GM10248 (cell line): ENCODE measurements around the gene SPECC1.
"Not testable (repeated sequence)": the region's sequence is repeated elsewhere in the genome, so short reads cannot be mapped to it uniquely, and the experiment has no call there.

Experiments used
- CTCF ChIA-PET: fragments of 300-600 bp; sonication (Branson Sonifier 250); formaldehyde crosslinking; extraction: SDS; loops from one replicate; lab custom pipeline; 2021; ENCODE audit warnings: antibody characterized with exemption; lab: Yijun Ruan, JAX
- POLR2A ChIA-PET: fragments of 350-650 bp; sonication (Branson Sonifier 250); formaldehyde crosslinking; extraction: SDS; loops from one replicate; lab custom pipeline; 2020; ENCODE audit warnings: antibody characterized with exemption; lab: Yijun Ruan, JAX
- DNase-seq: peaks from one replicate; pipeline ENCODE4 v3.0.0; 2012; ENCODE audit errors: extremely low spot score
- TF ChIP-seq, protein P1 (sequence below): IDR thresholded peaks from 2 replicates; pipeline ENCODE4 v1.5.1; 2012; ENCODE audit warnings: mild to moderate bottlenecking, low read depth; ENCODE audit errors: extremely low read depth, missing control alignments, control extremely low read depth

The SPECC1 gene

DNA sequence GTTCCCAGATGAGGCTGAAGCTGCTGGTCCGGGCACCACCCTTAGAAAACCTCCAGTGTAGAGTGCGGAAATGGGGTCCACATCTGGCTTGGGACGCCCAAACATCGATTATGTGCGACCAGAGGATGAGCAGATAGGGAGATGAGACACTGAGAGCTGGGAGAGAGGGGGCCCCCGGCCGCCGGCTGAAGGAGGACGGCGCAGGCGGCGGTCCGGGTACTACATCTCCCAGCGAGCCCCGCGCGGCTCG, 182 bp upstream of the SPECC1 start:
- ChIA-PET POLR2A (no interaction called here), CTCF (interaction anchor here (0.6 to 4.8 kb wide), 27 partner anchors 8 to 307 kb away, joined by 3 to 38 read pairs (median 4); partner anchors contain the start of gene AKAP10)
- DNase-seq, result no peak
- TF ChIP-seq, protein P1, sequence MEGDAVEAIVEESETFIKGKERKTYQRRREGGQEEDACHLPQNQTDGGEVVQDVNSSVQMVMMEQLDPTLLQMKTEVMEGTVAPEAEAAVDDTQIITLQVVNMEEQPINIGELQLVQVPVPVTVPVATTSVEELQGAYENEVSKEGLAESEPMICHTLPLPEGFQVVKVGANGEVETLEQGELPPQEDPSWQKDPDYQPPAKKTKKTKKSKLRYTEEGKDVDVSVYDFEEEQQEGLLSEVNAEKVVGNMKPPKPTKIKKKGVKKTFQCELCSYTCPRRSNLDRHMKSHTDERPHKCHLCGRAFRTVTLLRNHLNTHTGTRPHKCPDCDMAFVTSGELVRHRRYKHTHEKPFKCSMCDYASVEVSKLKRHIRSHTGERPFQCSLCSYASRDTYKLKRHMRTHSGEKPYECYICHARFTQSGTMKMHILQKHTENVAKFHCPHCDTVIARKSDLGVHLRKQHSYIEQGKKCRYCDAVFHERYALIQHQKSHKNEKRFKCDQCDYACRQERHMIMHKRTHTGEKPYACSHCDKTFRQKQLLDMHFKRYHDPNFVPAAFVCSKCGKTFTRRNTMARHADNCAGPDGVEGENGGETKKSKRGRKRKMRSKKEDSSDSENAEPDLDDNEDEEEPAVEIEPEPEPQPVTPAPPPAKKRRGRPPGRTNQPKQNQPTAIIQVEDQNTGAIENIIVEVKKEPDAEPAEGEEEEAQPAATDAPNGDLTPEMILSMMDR, result no peak

DNA sequence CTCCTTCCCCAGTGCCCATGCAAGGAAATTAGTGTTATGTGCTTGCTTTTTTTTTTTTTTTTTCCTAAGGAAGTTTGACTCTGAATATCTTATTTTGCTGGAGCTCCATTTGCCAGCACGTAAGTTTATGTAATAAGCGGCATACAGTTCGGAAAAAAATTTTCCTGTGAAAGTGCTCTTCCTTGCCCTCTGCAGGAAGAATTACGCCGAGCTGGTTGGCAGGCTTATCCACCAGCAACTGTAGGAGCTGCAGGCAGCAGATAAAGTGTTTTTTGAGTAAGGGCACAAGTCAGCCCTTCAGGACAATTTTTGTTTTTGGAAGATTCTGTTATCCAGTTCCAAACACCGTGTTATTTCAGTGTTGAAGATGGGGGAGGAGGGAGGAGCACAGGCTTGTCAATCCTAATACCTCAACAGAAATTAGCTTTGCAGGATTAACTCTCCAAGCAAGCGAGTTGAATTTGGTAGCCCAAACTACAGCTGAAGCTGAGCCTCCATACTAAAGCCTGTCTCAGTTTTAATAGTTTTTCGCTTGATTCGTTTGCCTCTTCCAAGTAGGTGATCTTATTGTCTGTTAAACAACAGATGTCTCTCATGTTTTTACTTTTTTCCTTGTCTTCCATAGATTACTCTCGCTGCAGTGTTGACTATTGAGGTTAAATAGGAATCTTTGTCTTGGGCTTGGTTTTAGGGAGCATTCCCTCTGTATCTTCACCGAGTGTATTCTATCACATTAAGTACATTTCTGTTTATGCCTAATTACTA, 1.1 kb downstream of the SPECC1 start:
- ChIA-PET POLR2A (interaction anchor here (0.7 kb wide), 2 partner anchors 282 to 577 kb away, joined by 3 to 8 read pairs; no protein-coding TSS in a partner anchor), CTCF (interaction anchor here (1.0 to 4.8 kb wide), 11 partner anchors 9 to 112 kb away, joined by 3 to 38 read pairs (median 5); partner anchors contain the start of gene AKAP10)
- DNase-seq, result no peak
- TF ChIP-seq, protein P1, result peak; percentile 5

- no peak for DNase-seq
- ChIA-PET CTCF (interaction anchor here (1.1 to 4.8 kb wide), 4 partner anchors 10 to 33 kb away, joined by 4 to 38 read pairs (median 6); partner anchors contain the start of gene AKAP10), POLR2A (no interaction called here)
- TF ChIP-seq, protein P1, result no peak
Measured at GRCh38 chr17:20010936-20011335, 1.8 kb downstream of the SPECC1 start.

DNA sequence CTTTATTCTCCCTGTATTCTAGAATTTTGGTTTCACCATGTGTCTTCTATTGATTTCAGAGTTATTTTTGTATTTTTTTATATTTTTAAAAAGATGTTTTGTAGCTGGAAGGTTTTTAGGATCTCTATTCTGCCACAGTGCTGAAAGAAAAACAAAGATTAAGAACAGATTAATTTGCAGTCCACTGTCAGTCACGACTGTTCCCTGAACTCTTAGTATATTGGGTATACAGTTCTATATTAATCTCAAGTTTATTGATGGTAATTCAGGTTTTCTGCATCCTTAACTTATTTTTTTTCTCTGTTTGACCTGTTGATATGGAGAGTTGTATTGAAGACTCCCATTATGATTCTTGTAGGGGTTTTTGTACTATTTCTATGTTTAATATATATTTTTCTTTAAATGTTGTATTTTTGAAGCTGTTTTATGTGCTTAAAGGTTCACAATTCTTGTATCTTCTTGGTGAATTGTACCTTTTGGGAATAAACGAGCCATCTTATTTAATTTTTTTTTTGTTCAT, 2.9 kb downstream of the SPECC1 start:
- CTCF ChIA-PET, result interaction anchor here (4.8 kb wide), 1 partner anchor 19 kb away, joined by 38 read pairs; no protein-coding TSS in a partner anchor
- DNase-seq, result no peak
- TF ChIP-seq, protein P1, result no peak
- POLR2A ChIA-PET, result no interaction called here

- POLR2A ChIA-PET, DNase-seq, CTCF ChIA-PET: not testable (repeated sequence)
Measured at GRCh38 chr17:20016475-20016992, 7.4 kb downstream of the SPECC1 start.

DNA sequence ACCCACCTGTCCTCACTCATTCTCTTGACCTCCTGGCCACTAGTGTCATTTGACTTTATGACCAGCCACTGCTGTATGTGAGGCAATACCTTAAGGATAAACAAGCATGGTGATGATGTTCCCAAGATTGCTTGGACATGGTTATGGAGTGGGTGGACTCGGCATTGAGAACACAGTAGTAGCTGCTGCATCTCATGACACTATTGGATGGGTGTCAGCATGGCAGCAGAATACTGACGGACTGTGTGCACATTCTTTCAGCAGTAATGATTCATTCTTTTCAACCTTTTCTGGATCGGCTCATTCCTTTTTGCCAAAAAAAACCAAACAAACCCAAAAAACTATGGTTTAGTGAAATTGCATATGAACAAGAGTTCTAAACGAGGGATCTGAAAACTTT, 13.5 kb downstream of the SPECC1 start:
- ChIA-PET CTCF (interaction anchor here (1.0 to 4.5 kb wide), 3 partner anchors 12 to 30 kb away, joined by 3 to 17 read pairs (median 4); partner anchors contain the start of gene SPECC1), POLR2A (no interaction called here)
- TF ChIP-seq, protein P1, result no peak
- no peak for DNase-seq

DNA sequence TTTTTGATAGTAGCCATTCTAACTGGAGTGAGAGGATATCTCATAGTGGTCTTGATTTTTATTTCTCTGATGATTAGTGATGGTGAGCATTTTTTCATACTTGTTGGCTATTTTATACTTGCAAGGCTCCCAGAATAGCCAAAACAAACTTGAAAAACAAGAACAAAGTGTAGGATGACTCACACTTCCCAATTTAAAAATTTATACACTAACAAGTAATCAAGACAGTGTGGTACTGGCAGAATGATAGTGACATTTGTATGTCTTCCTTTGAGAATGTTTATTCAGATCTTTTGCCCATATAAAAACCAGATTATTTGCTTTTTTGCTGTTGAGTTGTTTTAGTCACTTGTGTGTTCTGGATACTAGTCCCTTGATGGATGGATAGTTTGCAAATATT, 17.8 kb downstream of the SPECC1 start:
- DNase-seq, result no peak
- TF ChIP-seq, protein P1, result no peak
- POLR2A ChIA-PET, result no interaction called here
- CTCF ChIA-PET, result no interaction called here
